HCT116 (cell line): ENCODE measurements around the gene AP2A1. TPM values are rescaled to one million over a fixed set of nuclear protein-coding genes. Genes with fewer than 3 reads are reported as not detected.
A peak's percentile ranks its signal among the peaks of the same experiment; 100 is the strongest.

Source experiments
- ATAC-seq: fragments of 200-7000 bp; cut with Tn5 transposase; 2 replicates; pipeline ENCODE4 v1.9.1; 2020; ENCODE audit warnings: mild to moderate bottlenecking, moderate library complexity
- BruUV-seq: library from RNA; stranded (reverse); fragments of 400-500 nt; replicated peaks from 2 replicates; lab custom pipeline; 2021; lab: Mats Ljungman, UMichigan
- CTCF ChIA-PET: fragments of 300-600 bp; sonication (Branson Sonifier 250); formaldehyde crosslinking; loops from one replicate; lab custom pipeline; 2021; ENCODE audit warnings: antibody characterized with exemption; lab: Charles Lee
- POLR2A ChIA-PET: fragments of 300-600, 350-600 bp; sonication (Branson Sonifier 250); formaldehyde crosslinking; loops from one replicate; lab custom pipeline; 2021; ENCODE audit warnings: antibody characterized with exemption; lab: Charles Lee
- RAD21 ChIA-PET, 2 experiments: fragments of 300-600 bp; sonication (Branson Sonifier 250); formaldehyde crosslinking; loops; one replicate each; lab custom pipeline; 2023; ENCODE audit warnings: low total read pairs in 2 of 2; ENCODE audit not compliant: uncharacterized antibody in 2 of 2, unreplicated experiment in 2 of 2, low non-redundant PET in 1 of 2; lab: Charles Lee
- DNase-seq: peaks from one replicate; pipeline ENCODE4 v3.0.0-alpha.2; 2010; ENCODE audit warnings: low read depth, low spot score
- H2AFZ ChIP-seq: fragments of 200-600 bp; shearing (Covaris generic), sonication (generic); 2 replicates; pipeline ENCODE4 v1.6.1; 2017; ENCODE audit warnings: low read depth, mixed run types, mixed read lengths, antibody characterized with exemption, low read length; ENCODE audit not compliant: poor library complexity, severe bottlenecking
- H3K27ac ChIP-seq: 2 replicates; pipeline ENCODE4 v1.5.1; 2012; ENCODE audit warnings: low read depth, low read length
- H3K27me3 ChIP-seq: fragments of 200-600 bp; sonication (generic); 2 replicates; pipeline ENCODE4 v1.6.1; 2016; ENCODE audit warnings: mixed run types, low read length, mixed read lengths; ENCODE audit not compliant: insufficient read depth
- H3K36me3 ChIP-seq, 2 experiments: fragments of 200-500 bp in 1 of 2; fragments of 200-600 bp in 1 of 2; sonication (Bioruptor generic) in 1 of 2; sonication (generic) in 1 of 2; 2 replicates each; pipeline versions ENCODE4 v1.5.1 to v1.6.1; 2014 to 2016; ENCODE audit warnings: low read length in 2 of 2, inconsistent platforms in 1 of 2, mixed read lengths in 1 of 2, mixed run types in 1 of 2; ENCODE audit not compliant: insufficient read depth in 2 of 2, control insufficient read depth in 1 of 2
- H3K4me1 ChIP-seq, 2 experiments: fragments of 200-600 bp in 1 of 2; sonication (generic) in 1 of 2; 2 replicates each; pipeline versions ENCODE4 v1.5.1 to v1.6.1; 2012 to 2017; ENCODE audit warnings: low read length in 2 of 2, inconsistent platforms in 1 of 2, mild to moderate bottlenecking in 1 of 2, mixed read lengths in 1 of 2, mixed run types in 1 of 2, moderate library complexity in 1 of 2; ENCODE audit not compliant: insufficient read depth in 2 of 2, control insufficient read depth in 1 of 2
- H3K4me2 ChIP-seq: fragments of 200-600 bp; sonication (generic); 2 replicates; pipeline ENCODE4 v1.6.1; 2017; ENCODE audit warnings: mixed run types, low read length, mixed read lengths
- H3K4me3 ChIP-seq, 2 experiments: fragments of 200-600 bp in 1 of 2; sonication (generic) in 1 of 2; replicated peaks in 1 of 2; 2 replicates each; pipeline ENCODE4 v1.5.1; 2011 to 2016; ENCODE audit warnings: low read length in 2 of 2, control low read depth in 1 of 2, low read depth in 1 of 2, mild to moderate bottlenecking in 1 of 2, mixed read lengths in 1 of 2, mixed run types in 1 of 2
- H3K79me2 ChIP-seq: fragments of 200-600 bp; sonication (generic); 2 replicates; pipeline ENCODE4 v1.6.1; 2017; ENCODE audit warnings: mild to moderate bottlenecking, mixed run types, low read length, moderate library complexity, mixed read lengths; ENCODE audit not compliant: insufficient read depth
- H3K9ac ChIP-seq: fragments of 200-600 bp; sonication (generic); 2 replicates; pipeline ENCODE4 v1.6.1; 2016; ENCODE audit warnings: low read length, mixed read lengths
- H3K9me2 ChIP-seq: fragments of 200-600 bp; sonication (generic), shearing (Covaris generic); 2 replicates; pipeline ENCODE4 v1.6.1; 2017; ENCODE audit warnings: mixed run types, mild to moderate bottlenecking, moderate library complexity; ENCODE audit not compliant: insufficient read depth
- H3K9me3 ChIP-seq, 2 experiments: fragments of 200-500 bp in 1 of 2; fragments of 200-600 bp in 1 of 2; sonication (Bioruptor generic) in 1 of 2; sonication (generic) in 1 of 2; 2 replicates each; pipeline ENCODE4 v1.6.1; 2014 to 2017; ENCODE audit warnings: low read length in 2 of 2, mixed read lengths in 2 of 2, inconsistent platforms in 1 of 2, low read depth in 1 of 2, mild to moderate bottlenecking in 1 of 2, mixed run types in 1 of 2, moderate library complexity in 1 of 2; ENCODE audit not compliant: control insufficient read depth in 1 of 2, insufficient read depth in 1 of 2
- H4K20me1 ChIP-seq: fragments of 200-600 bp; sonication (generic), shearing (Covaris generic); 2 replicates; pipeline ENCODE4 v1.6.1; 2017; ENCODE audit warnings: mixed run types, mild to moderate bottlenecking, moderate library complexity; ENCODE audit not compliant: insufficient read depth
- CTCF ChIP-seq, 3 experiments: fragments of 200-600 bp in 1 of 3; sonication (generic) in 1 of 3; IDR thresholded peaks in 2 of 3; conservative IDR thresholded peaks in 1 of 3; 2 replicates each; pipeline ENCODE4 v1.5.1; 2012 to 2017; ENCODE audit warnings: low read depth in 2 of 3, low read length in 2 of 3, antibody characterized with exemption in 1 of 3, borderline replicate concordance in 1 of 3, control low read depth in 1 of 3, mild to moderate bottlenecking in 1 of 3, mixed read lengths in 1 of 3, mixed run types in 1 of 3, moderate library complexity in 1 of 3; ENCODE audit not compliant: insufficient read depth in 1 of 3
- EZH2 ChIP-seq: fragments of 200-600 bp; sonication (generic); IDR thresholded peaks from 2 replicates; pipeline ENCODE4 v1.6.1; 2017; ENCODE audit warnings: antibody characterized with exemption, mixed run types
- EZH2phosphoT487 ChIP-seq: fragments of 200-600 bp; IDR thresholded peaks from 2 replicates; pipeline ENCODE4 v1.6.1; 2018; ENCODE audit warnings: antibody characterized with exemption, borderline replicate concordance
- JUND ChIP-seq: IDR thresholded peaks from 2 replicates; pipeline ENCODE4 v1.6.1; 2012
- RAD21 ChIP-seq: IDR thresholded peaks from 2 replicates; pipeline ENCODE4 v1.6.1; 2012; ENCODE audit warnings: low read depth, mild to moderate bottlenecking
- SIN3A ChIP-seq: IDR thresholded peaks from 2 replicates; pipeline ENCODE4 v1.6.1; 2012; ENCODE audit warnings: low read depth
- SP1 ChIP-seq: IDR thresholded peaks from 2 replicates; pipeline ENCODE4 v1.6.1; 2012; ENCODE audit warnings: low read depth
- SRF ChIP-seq: IDR thresholded peaks from 2 replicates; pipeline ENCODE4 v1.6.1; 2012; ENCODE audit warnings: low read depth
- TCF7L2 ChIP-seq: IDR thresholded peaks from 2 replicates; pipeline ENCODE4 v1.7.0; 2011; ENCODE audit warnings: borderline replicate concordance, inconsistent platforms; ENCODE audit not compliant: insufficient read depth, insufficient read length; ENCODE audit errors: extremely low read depth
- ZFX ChIP-seq: fragments of 450-650 bp; IDR thresholded peaks from 2 replicates; pipeline ENCODE4 v1.6.1; 2017
- intact Hi-C: fragments of 100-400 bp; cut with micrococcal nuclease; formaldehyde crosslinking; loops from 2 replicates; pipeline ENCODE4 v1.10.0; 2022
- total RNA-seq: library from RNA; stranded (reverse); gene quantifications from one replicate; pipeline ENCODE4 v1.2.1, GENCODE V29; 2021; ENCODE audit not compliant: unreplicated experiment

The AP2A1 gene
- total RNA-seq, 1 experiment from 2014 or later: 102 TPM

DNA sequence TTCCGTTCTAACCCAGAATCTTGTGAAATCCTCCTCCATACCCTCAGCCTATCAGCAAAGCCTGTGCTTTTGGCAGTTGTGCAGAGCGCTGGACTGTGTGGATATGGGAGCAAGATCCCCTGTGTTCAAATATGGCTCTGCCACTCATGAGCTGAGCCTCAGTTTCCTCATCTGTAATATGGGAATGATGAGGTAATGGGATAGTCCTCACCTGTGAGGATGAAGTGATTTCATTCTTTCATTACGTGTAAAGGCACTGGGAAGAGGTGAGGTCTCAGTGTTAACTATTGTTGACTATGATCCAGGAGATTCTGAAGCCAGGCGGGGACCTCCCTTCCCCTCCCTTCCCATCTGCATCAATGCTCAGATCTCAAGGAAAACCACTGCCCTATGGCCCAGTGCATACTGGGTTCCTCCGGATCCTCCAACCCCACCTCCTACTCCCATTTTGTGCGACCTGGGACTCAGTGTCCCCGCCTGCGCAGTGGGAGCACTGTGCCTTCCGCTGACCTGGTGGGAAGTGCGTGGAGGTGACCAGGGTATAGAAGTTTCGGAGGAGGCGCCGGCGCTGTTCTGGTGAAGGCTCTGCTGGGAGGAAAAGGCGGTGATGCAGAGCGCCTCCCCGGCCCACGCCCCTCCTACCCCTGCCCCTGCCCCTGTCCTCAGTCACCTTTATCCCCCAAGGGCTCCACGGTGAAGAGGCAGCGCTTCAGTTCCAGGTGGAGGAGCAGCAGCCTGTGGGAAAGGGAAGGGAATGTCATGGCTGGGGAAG, 41.3 kb downstream of the AP2A1 start:
- RAD21 ChIA-PET: no interaction called here
- H3K4me1 ChIP-seq: peaks cover 4 to 37% of the 10 kb centered on the region in 2 experiments; a peak in 3 of 4 replicates
- H3K27ac ChIP-seq: no peak overlapping the region; the same call in 1 of the 2 replicates
- DNase-seq (no peak), ATAC-seq (no peak)
- peaks cover 0 to 3% of the 10 kb centered on the region in 2 experiments; a peak in 3 of 4 replicates for H3K36me3 ChIP-seq
- TF ChIP-seq SIN3A: no peak
- TF ChIP-seq SP1: no peak
- TF ChIP-seq CTCF (IDR thresholded peaks at IDR 0.05 in 2 of 3, conservative IDR thresholded peaks at IDR 0.05 in 1 of 3; ENCODE audit: borderline replicate concordance in 1 of 3, insufficient read depth in 1 of 3, low read depth in 2 of 3, low read length in 2 of 3): no peak
- TF ChIP-seq RAD21: no peak
- no peak for TF ChIP-seq JUND
- no peak for TF ChIP-seq EZH2phosphoT487
- TF ChIP-seq SRF: no peak
- no peak for TF ChIP-seq ZFX
- TF ChIP-seq EZH2: no peak
- TF ChIP-seq TCF7L2: no peak
- no peaks in the 10 kb centered on the region for H3K9me2 ChIP-seq
- BruUV-seq: TSS peak; percentile 53
- POLR2A ChIA-PET: no interaction called here
- no peaks in the 10 kb centered on the region for H3K79me2 ChIP-seq
- H3K4me2 ChIP-seq: peak overlapping the region; percentile 78
- H3K4me3 ChIP-seq: peak overlapping the region; percentile 15 to 60
- H3K9me3 ChIP-seq: no peaks in the 10 kb centered on the region
- no peaks in the 10 kb centered on the region for H4K20me1 ChIP-seq
- intact Hi-C loops: loop anchor here (5.0 kb wide), 1 partner anchor 41 kb away; the partner anchor contains the start of gene AP2A1
- H3K9ac ChIP-seq: peak overlapping the region; percentile 66
- CTCF ChIA-PET: no interaction called here
- H2AFZ ChIP-seq: no peak overlapping the region
- H3K27me3 ChIP-seq: no peaks in the 10 kb centered on the region
